ENCODE data around the gene YTHDF1.

DNA sequence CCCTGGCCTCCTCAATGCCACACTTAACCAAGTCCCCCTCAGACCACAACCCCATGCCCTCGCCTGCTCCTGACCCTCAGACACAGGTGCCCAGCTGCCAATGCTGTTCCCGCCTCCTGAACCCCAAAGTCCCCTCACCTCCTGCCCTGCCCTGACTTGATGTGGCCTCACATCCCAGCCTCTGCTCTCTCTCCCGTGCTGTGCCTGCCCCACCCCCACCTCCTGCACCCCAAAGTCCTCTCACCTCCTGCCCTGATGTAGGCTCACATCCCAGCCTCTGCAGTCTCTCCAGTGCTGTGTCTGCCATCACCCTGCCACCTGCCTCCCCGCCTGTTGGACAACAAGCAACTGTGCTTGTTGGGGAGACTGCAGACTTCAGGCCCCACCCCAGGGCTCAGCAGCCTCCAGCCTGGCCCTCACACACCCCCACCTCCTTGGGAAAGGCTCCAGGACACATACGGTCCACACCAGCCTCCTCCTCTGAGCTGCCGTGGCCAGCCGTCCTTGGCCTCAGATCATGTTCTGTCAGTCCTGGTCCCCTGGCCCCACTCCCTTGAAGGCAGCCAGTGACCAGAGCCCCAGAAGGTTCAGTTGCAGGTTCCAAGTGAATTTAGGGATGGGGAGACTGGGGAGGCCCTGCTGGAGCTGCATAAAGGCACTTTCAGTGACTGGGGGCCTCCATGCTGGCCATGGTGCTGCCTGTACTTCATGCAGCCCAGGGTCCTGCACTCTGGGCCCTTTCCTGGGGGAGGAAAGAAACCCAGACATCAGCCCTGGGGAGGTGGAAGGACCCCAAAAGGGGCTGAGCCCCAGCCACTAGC, 28.4 kb downstream of the YTHDF1 start:
- TF ChIP-seq CTCF (IDR thresholded peaks at IDR 0.05) (no peak), POLR2A (IDR thresholded peaks at IDR 0.05) (no peak)

Data from esophagus squamous epithelium (tissue), 4 donors.